GM21423 (cell line): Measurements from ENCODE around the gene CYP2U1.
"Not testable (repeated sequence)": the region's sequence is repeated elsewhere in the genome, so short reads cannot be mapped to it uniquely, and the experiment has no call there.

ENCODE experiments used
- ATAC-seq: cut with Tn5 transposase; IDR thresholded peaks from one replicate; pipeline ENCODE4 v1.9.1; 2021; ENCODE audit warnings: mild to moderate bottlenecking, moderate library complexity; ENCODE audit not compliant: unreplicated experiment

CYP2U1 gene

DNA sequence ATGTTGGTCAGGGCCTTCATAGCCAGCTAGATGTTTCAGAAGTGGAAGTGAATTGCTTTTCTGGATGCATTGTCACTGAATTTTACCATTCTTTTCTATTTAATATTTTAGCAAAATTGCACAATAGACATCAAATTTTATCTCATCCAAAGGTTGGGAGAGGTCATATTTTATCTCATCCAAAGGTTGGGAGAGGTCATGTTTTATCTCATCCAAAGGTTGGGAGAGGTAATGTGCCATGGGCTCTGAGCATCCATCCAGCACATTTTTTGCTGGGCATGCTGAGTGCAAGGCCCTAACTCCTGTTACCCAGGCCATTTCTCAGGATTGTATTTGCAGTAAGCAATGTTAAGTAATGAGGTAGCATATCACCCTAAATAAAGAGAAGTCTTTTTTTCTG is 14.7 kb upstream of the CYP2U1 start:
- no peak for ATAC-seq

DNA sequence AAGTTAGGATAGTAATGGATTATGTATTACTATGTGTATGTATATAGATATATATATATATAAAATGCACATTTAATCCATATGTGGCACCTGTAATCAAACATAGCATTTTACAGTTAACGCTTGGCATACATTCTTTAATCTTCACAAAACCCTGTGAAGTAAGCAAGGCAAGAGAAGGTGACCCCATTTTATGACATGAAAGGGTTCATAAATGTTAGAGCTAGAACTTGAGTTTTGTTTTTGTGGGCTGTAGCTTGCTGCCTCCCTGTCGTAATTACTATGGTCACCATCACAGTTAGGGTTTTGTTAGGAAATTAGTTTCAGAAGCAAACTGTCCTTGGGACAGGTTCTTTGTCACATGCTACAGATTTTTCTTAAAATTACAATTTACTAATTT is 13.8 kb upstream of the CYP2U1 start:
- no peak for ATAC-seq

DNA sequence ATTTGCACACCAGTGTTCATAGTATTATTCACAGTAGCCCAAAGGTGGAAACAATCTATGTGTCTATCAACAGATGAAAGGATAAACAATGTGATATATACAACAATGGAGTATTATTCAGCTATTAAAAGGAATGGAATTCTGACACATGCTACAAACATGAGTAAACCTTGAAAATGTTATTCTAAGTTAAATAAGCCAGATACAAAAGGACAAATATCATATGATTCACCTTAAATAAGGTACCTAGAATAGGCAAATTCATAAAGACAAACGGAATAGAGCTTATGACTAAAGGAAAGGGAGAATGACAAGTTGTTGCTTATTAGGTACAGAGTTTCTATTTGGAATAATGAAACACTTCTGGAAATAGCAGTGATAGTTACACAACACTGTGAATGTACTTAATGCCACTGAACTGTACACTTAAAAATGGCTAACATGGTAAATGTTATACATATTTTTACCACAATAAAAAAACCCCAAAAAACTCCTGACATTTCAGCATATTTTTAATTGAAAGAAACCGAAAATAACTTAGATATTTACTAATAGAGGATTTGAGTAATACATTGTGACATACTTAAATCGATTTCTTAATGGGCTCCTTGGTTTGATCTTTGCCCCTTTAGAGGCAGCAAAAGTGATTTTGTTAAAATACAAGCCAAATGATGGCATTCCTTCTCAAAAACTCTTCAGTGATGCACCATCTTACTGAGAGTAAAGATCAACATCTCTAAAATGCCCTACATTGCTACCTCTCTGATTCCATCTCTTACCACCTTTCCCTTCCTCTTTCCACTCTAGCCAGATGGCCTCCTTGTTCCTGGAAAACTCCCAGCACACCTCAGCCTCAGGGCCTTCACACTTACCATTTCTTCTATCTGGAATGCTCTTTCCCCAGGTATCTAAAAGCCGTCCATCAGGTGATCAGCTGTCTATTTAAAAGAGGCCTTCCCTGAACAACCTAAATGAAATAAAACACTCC is 8.6 kb upstream of the CYP2U1 start:
- ATAC-seq, result no peak

DNA sequence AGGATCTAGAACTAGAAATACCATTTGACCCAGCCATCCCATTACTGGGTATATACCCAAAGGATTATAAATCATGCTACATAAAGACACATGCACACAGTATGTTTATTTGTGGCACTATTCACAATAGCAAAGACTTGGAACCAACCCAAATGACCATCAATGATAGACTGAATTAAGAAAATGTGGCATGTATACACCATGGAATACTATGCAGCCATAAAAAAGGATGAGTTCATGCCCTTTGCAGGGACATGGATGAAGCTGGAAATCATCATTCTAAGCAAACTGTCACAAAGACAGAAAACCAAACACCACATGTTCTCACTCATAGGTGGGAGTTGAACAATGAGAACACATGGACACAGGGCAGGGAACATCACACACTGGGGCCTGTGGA is 5.6 kb upstream of the CYP2U1 start:
- not testable (repeated sequence) for ATAC-seq

DNA sequence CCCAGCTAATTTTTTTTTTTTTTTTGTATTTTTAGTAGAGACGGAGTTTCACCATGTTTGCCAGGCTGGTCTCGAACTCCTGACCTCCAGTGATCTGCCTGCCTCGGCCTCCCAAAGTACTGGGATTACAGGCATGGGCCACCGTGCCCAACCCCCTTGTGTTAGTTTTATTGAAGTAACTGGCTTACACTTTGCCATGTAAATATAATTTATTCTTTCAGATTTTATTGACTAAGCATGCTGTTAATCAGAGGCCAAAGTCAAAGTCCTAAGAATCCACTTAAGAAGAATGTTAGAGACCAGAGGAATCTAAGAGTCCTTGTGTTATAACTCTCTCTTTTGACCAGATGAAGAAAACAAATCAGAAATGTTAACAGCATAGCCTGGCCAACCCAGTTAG is 4.5 kb upstream of the CYP2U1 start:
- not testable (repeated sequence) for ATAC-seq

DNA sequence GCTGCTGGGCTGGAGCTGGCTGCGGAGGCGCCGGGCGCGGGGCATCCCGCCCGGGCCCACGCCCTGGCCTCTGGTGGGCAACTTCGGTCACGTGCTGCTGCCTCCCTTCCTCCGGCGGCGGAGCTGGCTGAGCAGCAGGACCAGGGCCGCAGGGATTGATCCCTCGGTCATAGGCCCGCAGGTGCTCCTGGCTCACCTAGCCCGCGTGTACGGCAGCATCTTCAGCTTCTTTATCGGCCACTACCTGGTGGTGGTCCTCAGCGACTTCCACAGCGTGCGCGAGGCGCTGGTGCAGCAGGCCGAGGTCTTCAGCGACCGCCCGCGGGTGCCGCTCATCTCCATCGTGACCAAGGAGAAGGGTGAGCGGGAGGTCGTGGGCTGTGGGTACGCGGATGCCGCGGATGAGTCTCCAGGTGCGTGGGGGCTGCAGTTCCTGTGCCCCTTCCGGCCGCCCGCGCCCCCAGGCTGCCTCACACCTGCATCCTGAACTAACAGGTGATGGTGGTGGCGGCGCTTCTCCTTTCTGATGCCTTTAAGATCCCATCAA is 499 bp downstream of the CYP2U1 start:
- ATAC-seq, result peak; percentile 18

DNA sequence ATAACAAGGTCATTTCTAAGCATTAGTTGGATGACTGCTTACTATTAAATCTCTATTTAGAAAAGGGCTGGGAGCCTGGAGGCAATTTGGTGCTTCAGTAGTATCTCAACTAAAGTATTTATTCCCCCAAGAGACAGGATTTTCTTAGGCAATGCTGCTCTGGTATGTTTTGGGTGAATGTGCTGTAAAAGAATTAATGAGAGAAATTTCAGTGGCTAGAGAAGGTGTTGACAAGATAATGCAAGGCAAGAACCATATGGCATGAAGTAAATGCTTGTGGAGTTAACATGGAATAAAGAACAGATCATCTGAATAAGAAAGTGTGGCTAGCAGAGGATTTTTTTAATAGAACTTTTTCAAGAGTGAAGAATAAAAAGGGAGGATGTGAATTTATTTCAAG is 3.9 kb downstream of the CYP2U1 start:
- no peak for ATAC-seq

DNA sequence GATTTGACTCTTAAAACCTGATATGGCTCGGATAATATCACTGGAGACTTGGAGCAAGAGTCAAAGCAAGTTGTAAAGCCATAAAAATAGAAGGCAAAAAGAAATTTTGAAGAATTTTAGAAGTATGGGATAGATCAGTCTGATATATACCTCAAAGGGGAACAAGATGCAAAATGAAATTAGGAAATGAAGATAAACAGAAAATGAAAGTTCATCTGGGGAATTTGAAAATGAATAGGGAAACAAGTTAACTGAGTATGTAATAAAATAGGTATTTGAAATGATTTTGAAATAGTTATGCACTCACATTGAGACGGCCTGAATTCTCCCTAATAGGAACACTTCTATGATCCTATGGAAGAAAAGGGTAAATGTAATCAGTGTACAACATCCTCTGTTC is 5.7 kb downstream of the CYP2U1 start:
- ATAC-seq, result no peak

DNA sequence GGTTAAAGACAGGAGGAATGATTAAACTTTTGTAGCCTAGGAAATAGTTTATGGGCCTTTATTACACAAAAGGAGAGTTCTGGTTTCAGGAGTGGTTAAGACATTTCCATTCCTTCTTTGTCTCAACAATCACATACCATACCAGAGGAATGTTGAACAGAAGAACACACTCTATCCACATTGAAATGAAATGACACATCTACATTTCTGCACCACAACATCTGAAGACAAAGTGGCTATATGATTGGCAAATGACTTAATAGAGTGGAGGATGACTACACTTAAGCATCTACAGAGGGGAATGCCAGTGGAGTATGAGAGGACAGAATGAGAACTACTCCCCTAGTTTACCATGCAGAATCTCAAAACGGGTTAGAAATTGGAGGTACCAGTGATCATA is 8.0 kb downstream of the CYP2U1 start:
- no peak for ATAC-seq

DNA sequence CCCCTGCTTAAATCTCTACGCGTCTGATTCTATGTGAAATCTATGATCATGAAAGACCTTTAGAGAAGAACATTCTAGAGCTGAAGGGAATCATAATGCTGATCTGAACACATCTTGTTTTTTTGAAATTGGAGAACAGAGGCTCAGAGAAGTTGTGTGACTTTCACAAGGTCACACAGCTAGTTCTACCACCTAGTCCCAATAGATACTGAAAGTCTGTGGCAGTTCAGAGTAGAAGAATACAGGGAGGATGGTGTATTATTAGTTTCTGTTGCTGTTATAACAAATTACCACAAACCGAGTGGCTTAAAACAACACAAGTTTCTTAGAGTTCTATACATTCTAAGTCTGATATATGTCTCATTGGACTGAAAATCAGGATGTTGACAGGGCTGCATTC is 14.5 kb downstream of the CYP2U1 start:
- no peak for ATAC-seq

DNA sequence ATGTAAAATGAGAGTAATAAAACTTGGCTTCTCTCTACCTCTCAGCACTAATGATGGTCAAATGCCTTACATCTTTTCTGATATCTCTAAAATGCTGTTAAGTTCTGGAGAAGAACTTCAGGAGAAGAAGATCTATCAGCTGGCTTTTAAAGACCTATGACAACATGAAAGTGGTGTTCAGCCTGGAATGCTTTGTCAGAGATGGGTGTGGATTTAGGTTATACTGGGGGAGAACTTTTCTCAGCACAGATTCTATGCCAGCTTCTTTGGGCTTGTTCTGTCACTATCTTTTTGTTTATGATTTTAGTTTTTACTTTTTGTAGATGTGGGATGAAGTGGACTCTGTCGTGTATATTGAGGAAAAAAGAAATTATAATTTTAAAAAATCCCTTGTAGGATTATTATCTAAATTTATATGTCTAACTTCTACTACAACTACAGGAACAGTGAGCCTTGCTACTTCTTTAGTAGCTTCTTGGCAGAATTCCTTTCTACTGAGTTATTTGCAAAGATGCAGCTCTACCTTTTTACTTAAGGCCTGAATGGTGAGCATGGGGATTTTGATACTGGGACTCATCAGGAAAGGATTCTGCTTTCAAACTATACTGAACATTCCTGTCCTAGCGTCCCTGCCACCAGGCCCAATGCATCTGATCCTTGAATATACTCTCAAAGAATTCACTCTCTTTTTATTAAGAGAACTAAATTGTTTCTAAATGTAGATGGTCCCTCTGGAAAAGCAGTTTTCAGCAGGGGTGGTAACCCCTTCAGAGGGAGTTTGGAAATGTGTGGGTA is 19.6 kb downstream of the CYP2U1 start:
- no peak for ATAC-seq

DNA sequence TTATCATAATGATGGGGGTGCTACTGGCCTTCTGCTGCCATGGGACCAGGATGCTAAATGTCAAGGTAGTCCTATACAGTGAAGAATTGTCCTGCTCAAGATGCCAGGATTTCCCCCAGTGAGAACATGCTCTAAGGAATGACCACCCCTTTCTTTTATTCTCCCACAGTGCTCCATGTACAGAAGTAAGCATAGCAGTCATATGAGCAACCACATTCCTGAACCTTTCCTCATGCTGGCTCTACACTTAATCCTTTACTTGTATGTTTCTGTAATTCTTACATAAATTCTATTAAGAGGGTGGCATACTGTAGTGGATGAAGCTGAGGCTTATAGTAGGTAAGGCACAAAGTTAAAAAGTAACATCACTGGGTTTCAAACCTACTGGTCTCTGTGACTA is 20.2 kb downstream of the CYP2U1 start:
- no peak for ATAC-seq

DNA sequence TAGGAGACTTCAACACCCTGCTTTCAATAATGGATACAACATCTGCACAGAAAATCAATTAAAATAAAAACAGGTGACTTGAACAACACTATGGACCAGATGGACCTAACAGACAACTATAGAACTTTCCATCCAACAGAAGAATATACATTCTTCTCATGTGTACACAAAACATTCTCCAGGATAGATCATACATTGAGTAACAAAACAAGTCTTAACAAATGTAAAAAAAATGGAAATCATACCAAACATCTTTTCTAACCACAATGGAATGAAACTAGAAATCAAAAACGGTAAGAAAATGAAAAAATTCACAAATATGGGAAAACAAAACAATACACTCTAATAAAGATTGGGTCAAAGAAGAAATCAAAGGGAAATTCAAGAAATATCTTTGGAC is 24.7 kb downstream of the CYP2U1 start:
- no peak for ATAC-seq

DNA sequence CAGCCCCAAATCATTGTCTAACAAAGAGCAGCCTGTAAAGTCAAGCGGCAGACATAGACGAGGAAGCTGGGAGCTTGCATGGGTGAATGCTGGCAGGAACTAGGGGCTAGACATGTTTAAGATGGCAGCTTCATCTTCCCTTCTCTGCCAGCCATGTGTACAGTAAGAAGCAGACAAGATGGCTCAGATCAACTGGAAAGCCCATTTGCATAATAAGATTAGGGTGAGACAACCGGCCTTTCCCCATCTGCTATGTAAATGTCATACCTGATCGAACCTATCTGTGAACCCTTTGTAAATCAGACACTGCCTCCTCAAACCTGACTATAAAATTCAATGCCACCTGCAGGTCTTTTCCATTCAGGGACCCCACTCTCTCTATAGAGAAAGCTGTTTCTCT is 35.6 kb downstream of the CYP2U1 start:
- no peak for ATAC-seq

DNA sequence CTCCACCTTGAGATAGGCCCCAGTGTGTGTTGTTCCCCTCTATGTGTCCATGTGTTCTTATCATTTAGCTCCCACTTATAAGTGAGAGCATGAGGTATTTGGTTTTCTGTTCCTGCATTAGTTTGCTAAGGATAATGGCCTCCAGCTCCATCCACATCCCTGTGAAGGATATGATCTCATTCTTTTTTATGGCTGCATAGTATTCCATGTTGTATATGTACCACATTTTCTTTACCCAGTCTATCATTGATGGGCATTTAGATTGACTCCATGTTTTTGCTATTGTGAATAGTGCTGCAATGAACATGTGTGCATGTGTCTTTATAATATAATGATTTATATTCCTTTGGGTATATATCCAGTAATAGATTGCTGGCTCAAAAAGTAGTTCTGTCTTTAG is 36.2 kb downstream of the CYP2U1 start:
- ATAC-seq, result not testable (repeated sequence)

DNA sequence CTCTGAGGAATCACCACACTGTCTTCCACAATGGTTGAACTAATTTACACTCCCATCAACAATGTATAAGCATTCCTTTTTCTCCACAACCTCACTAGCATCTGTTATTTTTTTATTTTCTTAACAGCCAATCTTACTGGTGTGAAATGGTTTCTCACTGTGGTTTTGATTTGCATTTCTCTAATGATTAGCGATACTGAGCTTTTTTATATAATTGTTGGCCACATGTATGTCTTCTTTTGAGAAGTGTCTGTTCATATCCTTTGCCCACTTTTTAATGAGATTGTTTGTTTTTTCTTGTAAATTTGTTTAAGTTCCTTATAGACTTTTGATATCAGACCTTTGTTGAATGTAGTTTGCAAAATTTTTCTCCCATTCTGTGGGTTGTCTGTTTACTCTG is 36.6 kb downstream of the CYP2U1 start:
- ATAC-seq, result not testable (repeated sequence)

DNA sequence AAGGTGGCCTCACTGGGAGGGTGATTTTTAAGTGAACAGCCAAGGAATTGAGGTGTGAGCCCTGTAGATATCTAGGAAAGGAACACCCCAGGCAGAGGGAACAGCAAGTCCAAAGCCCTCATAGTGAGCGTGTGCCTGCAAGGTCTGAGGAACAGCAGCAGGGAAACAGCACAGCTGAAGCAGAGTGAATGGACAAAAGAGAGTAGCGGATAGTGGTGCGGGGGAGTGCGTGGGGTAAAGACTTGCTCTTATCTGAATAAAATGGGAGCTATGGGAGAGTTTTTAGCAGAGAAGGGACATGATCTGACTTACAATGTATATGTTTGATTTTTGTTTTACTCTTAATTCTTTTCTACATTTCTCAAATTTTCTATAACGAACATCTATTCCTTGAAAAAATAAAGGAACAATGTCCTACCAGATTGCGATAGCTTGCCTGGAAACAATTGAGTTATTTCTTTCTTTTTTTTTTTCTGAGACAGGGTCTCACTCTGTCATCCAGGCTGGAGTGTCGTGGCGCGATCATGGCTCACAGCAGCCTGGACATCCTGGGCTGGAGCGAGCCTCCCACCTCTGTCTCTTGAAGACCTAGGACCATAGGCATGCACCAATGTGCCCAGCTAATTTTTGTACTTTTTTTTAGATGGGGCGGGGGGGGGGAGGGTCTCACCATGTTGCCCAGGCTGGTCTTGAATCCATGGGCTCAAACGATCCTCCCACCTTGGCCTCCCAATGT is 38.9 kb downstream of the CYP2U1 start:
- no peak for ATAC-seq

DNA sequence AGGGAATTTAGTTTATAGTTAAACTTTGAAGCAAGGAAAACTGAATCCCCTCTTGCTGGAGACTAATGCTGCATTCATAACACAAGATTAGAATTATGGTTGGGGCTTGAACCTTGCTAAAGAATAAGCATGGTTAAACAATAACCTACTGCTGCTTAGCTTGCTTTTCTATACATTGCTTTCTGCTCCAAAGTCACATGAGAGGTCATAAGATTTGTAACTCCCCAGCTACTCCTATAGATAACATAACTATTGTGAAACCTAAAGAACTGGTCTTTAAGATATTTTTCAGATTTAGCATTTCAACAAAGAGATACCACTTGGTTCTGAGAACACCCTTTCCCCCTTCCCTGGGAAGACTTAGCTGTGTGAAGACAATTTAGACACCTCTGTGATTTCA is 41.3 kb downstream of the CYP2U1 start:
- no peak for ATAC-seq

DNA sequence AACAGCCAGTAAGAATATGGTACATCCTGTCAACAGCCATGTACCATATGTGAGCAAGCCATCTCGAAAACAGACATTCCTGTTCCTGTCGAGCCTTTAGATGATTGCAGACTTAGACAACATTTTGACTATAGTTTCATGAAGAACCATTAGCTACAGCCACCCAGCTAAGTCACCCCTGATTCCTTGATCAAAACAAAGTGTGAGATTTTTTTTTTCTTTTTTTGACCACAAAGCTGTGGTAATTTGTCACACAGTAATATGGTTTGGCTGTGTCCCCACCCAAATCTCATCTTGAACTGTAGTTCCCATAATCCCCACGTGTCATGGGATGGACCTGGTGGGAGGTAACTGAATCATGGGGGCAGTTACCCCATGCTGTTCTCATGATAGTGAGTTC is 43.2 kb downstream of the CYP2U1 start:
- no peak for ATAC-seq

DNA sequence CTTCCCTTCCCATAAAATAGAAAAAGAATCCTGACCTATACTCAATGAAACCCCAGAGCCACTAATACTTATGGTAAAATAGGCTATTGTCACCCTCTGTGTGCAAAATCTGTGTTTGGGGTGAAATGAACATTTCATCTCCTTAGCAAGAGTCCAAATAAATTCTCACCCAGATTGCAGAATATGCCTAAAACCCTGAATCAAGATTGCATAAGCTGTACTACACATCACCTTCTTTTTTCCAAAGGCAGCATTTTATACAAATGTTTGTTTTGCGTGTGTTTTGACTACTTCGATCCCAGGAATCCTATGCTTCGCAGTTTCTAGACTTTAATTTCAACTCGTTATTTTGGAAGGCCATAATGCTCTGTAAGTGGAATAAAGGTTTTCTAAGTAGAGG is 46.1 kb downstream of the CYP2U1 start:
- no peak for ATAC-seq
